Measurements from ENCODE around the gene MAGI3.

DNA sequence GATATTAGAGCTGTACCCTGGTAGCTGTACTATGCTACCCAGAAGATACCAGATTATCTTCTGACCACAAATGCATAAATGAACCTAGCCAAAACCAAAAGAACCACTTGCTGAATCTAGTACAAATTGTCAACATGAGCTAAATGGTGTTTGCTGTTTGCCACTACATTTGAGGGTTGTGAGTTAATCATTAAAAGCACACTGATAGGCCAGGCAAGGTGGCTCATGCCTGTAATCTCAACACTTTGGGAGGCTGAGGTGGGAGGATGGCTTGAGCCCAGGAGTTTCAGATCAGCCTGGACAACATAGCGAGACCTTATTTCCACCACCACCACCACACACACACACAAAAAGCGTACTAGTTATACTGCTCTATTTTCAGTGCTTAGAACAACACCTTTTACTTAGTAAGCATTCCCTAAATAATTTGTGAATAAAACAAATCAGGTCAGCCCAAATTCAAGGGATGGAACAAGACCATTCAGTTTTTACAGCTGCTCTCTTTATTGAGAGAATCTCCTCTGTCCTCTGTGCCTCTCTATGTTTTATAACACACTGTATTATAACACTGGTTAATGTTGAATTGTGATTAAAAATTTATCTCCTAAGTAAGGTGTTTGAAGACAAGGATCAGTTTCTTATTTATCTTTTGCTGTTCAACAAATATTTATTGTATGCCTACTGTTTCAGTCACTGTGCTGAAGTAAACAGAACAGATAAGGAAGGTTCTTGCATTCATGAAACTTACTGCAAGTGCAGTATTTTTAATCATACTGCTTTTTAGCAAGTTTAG lies 44.0 kb downstream of the MAGI3 start:
- TF ChIP-seq, protein P1, sequence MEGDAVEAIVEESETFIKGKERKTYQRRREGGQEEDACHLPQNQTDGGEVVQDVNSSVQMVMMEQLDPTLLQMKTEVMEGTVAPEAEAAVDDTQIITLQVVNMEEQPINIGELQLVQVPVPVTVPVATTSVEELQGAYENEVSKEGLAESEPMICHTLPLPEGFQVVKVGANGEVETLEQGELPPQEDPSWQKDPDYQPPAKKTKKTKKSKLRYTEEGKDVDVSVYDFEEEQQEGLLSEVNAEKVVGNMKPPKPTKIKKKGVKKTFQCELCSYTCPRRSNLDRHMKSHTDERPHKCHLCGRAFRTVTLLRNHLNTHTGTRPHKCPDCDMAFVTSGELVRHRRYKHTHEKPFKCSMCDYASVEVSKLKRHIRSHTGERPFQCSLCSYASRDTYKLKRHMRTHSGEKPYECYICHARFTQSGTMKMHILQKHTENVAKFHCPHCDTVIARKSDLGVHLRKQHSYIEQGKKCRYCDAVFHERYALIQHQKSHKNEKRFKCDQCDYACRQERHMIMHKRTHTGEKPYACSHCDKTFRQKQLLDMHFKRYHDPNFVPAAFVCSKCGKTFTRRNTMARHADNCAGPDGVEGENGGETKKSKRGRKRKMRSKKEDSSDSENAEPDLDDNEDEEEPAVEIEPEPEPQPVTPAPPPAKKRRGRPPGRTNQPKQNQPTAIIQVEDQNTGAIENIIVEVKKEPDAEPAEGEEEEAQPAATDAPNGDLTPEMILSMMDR (IDR thresholded peaks at IDR 0.05 in 4 of 5, conservative IDR thresholded peaks at IDR 0.05 in 1 of 5) = no peak
- no peak for TF ChIP-seq POLR2A (IDR thresholded peaks at IDR 0.05)
